GM10266 (cell line): ENCODE data around the gene TBX2.
A peak's percentile ranks its signal among the peaks of the same experiment; 100 is the strongest.

ENCODE experiments used
- DNase-seq: peaks from one replicate; pipeline ENCODE4 v3.0.0; 2012; ENCODE audit errors: extremely low spot score
- CTCF ChIP-seq: IDR thresholded peaks from 2 replicates; pipeline ENCODE4 v1.5.1; 2012; ENCODE audit warnings: mild to moderate bottlenecking, low read depth; ENCODE audit not compliant: control insufficient read depth, insufficient read depth; ENCODE audit errors: missing control alignments

TBX2 gene

DNA sequence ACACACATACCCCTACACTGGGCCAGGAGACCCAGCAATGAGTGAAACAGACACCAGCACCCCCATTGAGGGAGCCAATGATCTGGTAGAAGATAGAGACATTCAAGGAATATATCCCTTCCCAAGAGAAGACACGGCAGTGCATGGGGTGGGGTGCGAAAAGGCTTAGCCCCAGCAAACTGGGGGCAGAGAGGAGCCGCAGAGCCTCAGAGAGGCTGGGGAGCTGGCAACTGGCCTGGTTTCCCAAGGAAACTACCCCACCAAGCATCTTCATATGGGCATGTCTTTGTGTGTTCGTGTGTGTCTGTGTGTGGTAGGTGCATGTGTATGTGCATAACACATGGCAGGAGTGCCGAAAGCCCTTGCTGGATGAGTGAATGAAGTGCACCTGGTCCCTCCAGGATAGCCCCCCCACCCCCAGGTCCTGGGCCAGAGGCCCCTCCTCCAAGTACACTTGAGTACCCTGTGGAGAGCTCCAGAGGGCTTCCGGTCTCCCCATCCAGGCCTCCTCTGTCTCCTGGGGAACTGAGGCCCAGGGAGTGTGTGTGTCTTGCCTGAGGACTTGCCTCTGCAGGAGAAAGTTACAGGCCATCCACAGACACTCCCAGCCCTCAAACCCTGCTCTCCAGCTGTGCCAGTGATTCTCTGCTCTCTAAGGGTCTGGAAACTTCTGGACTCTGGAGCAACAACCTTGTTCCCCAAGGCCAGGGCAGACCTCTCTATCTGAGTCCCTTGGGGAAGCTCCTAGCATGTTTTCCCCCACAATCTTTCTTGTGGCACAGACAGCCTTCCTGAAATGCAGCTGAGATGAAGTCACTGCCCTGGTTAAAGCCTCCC lies 15.9 kb downstream of the TBX2 start:
- TF ChIP-seq CTCF: no peak
- DNase-seq: no peak

DNA sequence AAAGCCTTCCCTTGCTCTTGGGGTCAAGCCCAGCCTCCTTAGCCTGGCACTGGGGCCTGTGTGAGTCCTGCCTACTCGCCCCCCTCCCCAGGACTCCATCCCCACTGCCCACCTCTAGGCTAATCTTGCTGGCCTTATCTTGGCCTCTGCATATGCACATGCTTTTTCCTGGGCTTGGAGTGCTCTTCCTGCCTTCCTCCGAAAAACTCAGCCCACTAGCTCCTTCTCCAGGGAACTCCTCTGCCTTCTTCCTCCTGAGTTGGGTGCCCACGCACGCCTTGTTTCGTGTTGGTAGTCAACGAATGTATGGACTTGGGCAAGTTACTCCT lies 16.5 kb downstream of the TBX2 start:
- DNase-seq: no peak
- TF ChIP-seq CTCF: no peak

GRCh38 chr17:61416540-61417363 lies 17.1 kb downstream of the TBX2 start:
- TF ChIP-seq CTCF: peak; percentile 91
- peak; percentile 84 for DNase-seq

DNA sequence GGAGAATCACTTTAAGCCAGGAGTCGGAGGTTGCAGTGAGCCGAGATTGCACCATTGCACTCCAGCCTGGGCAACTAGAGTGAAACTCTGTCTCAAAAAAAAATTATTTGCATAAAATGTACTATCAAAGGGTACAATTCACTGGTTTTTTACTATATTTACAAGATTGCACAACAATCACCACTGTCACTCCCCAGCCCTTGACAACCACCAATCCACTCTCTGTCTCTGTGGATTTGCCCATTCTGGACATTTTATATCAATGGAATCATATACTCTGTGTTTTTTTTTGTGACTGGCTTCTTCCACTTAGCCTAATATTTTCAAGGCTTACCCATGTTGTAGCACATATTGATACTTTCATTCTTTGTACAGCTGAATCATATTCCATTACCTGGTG lies 18.8 kb downstream of the TBX2 start:
- TF ChIP-seq CTCF: no peak
- no peak for DNase-seq

DNA sequence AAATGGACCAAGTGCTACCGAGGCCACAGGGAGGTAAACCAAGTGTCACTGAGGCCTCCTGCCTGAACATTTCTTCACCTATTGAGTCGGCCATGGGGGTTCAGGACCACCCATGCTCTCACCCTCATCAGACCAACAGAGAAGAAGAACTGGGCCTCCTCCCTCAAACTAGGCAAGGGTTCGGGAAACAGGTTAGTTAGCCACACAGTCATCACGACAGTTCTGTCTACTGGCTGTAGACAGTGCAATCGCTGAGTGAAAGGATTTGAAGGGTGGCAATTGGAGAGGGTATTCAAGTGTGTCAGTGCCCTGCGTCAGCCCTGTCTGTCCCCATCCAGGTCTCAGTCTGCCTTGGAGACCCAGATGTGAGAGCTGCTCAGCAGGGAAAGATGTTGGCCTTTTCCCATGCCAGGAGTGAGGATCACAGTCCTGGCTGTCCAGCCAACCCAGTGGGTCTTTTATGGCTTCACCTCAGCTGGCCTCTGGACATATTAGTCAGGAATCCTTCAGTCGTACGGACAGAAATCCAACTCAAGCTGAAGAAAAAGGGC lies 19.9 kb downstream of the TBX2 start:
- no peak for DNase-seq
- TF ChIP-seq CTCF: no peak

DNA sequence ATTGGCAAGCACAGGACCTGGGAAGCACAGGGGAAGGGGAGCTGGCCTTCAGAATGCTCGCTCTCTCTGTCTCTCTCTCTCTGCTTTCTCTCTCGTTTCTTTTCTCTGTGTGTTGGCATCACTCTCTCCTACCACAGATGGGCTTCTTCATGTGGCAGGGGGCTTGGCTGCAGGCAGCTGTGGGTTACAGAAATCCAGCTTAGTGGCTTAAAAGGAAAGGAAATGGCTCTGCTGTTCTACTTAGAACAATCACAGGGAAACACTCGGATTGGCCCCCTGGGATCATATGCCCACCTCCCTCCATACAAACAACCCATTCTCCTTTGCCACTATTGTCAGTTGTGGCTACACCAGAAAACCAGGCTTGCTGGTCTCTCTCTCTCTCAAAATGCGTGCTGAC lies 20.4 kb downstream of the TBX2 start:
- DNase-seq: no peak
- TF ChIP-seq CTCF: no peak

DNA sequence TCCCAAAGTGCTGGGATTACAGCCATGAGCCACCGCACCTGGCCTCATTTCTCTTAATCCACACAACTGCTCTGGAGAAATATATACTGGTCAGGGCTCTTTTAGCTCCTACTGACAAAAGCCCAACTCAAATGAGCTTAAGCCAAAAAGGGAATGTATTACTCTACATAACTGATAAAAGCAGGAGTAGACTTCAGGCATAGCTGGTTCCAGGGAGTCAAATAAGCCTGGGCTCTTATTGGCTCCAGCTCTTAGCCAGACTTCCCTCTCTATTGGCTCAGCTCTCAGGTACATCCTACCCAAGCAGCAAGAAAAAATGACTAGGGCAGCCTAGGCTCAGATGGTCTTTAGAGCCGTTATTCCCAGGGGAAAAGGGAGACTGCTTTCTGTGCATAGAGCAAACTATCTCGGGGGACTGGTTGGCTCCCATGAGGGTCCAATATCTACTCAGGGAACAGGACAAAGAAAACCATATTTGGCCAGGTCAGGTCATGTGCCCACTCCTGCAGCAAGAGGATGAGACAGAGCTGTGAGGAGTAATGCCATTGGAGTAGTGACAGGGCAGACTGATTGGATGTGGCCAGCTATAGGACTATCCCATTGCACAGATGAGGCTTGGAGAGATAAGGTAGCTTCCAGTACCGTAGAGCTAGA lies 21.2 kb downstream of the TBX2 start:
- DNase-seq: no peak
- TF ChIP-seq CTCF: no peak
